Pulmonary artery endothelial cell (primary cell): ENCODE measurements around the gene PPP2R5C. TPM values are rescaled to one million over a fixed set of nuclear protein-coding genes. Genes with fewer than 3 reads are reported as not detected.

Source experiments
- DNase-seq: peaks from one replicate; pipeline ENCODE4 v3.0.0-alpha.2; 2011; ENCODE audit warnings: low read depth, low spot score
- total RNA-seq: library from RNA; depleted of rRNA; stranded (reverse); fragments of >200 nt; gene quantifications from 2 replicates; pipeline ENCODE4 v1.2.3, GENCODE V29; 2014

Gene PPP2R5C
- total RNA-seq, 1 donor from 2014 or later = 81.4 TPM

DNA sequence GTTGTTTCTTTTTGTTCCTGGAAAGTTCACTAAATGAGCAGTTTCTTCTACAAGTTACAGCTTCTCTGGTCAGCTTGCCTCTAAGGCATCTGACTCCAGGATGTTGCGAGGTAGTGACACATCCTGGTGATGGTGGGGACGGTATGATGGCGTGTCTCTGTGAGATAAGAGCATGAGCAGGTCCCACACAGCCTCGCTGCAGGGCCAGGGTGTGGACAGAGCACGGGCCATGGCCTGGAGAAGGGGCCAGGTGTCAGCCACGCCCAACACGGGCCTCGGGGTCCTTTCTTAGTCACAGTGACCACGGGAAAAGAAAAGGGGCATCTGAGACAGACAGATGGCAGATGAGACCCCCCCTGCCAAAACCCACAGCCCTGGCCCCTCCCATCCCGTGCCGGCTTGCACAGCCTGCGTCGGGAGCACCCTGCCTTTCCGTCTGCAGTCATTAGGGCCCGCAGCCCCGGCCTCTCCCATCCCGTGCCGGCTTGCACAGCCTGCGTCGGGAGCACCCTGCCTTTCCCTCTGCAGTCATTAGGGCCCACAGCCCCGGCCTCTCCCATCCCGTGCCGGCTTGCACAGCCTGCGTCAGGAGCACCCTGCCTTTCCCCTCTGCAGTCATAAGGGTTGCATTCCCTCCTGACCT lies 123.5 kb downstream of the PPP2R5C start:
- DNase-seq = no peak

DNA sequence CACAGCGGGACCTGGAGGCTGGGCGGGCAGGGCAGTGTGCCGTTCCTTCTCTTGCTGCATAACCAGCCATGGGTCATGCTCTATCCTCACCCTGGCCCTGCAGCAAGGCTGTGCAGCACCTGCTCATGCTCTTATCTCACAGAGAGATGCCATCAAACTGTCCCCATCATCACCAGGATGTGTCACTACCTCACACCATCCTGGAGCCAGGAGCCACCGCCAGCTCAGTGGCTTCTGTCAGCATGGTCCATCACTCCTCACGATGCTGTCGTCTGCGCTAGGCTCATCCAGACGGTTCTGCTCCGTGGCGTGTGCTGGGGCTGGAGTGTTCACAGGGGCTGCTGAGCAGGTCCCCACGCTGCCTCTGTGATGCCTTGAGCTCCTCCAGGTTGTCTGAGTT lies 125.7 kb downstream of the PPP2R5C start:
- no peak for DNase-seq

DNA sequence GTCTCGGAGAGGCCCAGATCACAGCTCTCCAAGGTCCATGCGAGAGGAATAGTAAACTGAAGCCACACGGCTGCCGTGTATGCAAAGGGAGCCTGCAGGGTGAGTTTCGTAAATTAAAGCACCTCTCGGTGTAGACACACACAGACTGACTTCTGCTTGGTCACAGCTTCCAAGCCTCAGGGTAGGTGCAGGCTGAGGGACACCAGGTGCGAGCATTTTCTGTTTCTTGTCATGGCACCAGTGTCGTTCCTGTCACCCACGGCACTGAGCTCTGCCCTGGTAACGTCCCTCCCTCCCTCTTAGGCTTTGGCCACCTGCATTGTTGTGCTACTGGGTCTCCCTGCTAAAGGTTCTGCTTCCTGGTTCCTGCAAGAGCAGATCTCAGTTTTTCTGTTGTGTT lies 126.7 kb downstream of the PPP2R5C start:
- DNase-seq = no peak

DNA sequence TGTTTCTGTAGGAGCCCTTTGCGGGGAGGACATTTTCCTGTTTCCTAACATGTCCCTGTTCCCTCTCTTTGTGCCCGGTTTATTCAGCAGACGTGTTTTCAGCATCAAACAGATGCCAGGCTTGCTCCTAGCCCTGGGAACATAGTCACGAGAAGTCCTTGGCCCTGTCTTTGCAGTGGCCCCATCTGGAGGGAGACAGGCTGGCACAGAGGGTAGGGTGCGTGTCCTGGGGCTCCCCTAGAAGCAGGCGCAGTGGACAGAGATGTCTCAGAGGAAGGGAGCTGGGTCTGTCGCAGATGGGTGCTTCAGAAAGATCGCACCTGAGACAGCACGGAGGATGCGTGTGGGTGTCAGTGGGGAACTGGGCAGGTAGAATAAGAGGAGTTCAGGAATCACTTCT lies 127.9 kb downstream of the PPP2R5C start:
- DNase-seq = no peak

DNA sequence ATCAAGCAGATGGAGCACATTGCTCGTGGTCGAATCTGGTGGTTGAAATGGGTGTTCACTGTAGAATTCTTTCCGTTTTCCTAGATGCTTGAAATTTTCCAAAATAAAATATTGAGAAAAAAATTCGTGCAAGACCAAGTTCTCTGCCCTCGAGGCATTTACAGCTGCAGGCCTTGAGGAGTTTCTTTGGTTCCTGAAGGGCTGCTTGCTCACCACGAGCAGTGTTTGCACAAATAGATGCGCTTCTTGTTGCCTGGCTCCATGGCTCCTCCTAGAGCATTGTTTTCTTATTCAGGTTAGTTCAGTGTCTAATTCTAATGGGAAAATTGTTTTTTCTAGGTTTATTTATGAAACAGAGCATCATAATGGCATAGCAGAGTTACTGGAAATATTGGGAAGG lies 128.4 kb downstream of the PPP2R5C start:
- no peak for DNase-seq

DNA sequence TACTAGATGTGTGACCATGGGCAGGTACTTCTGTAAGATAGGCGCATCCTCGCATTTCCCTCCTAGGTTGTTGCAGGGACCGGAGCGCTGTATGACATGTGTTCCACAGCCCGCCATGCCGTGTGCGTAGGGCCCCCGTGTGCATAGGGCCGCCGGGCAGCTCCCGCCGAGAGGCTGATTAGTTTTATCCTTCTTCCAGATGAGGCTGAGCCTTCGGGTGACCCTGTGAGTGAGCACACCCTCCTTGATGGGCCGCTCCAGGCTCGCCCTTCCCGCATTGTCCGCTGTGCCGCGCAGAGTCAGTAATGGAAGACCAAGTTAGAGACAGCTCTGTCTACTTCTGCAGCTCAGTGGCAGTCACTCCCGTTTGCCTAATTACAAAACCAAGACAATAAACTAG lies 130.0 kb downstream of the PPP2R5C start:
- no peak for DNase-seq

DNA sequence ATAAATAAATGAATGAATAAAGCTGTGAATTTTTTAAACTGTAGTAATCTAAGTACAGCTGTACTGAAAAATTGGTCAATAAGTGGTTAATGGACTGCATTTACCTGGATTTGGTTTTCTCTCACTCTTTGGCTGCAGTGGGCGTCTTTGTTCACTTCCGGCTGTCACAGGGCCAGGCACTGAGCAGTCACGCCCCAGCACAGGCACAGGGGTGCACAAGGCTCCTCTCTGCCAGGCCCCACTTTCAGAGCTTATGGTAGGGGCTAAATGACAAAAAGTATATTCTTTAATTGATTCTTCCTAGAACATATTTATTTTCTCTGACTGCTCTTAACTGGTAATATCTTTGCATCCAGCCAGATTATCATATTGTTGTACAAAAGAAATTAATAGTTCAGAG lies 132.2 kb downstream of the PPP2R5C start:
- no peak for DNase-seq

DNA sequence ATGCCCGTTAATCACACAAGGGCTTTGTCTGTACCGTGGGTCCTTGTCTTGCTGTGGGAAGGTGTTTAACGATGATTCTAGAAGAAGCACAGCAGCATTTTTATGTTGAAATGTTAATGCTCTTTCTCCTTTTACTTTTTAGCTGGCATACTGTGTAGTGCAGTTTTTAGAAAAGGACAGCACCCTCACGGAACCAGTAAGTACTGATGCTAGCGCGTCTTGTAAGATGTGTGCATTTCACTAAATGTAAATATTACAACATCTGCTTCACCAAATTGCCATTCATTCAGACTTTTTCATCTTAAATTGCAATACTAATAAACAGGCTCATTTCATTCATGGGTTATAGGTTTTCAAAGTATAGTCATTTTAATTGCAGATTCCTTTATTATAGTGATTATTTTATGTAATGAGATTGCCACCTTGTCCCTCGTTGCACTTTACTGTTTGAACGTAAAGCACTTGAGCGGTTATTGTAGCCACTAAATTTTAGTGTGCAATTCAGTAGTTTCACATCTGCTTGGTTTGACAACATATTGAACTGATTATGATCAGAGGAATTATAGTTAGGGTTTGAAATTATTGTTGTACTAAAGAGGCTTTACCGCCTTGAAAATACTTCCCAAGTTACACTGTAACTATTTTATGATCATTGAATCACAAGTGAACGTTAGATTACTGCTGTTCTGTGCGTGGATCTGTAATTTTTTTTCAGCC lies 133.0 kb downstream of the PPP2R5C start:
- no peak for DNase-seq

DNA sequence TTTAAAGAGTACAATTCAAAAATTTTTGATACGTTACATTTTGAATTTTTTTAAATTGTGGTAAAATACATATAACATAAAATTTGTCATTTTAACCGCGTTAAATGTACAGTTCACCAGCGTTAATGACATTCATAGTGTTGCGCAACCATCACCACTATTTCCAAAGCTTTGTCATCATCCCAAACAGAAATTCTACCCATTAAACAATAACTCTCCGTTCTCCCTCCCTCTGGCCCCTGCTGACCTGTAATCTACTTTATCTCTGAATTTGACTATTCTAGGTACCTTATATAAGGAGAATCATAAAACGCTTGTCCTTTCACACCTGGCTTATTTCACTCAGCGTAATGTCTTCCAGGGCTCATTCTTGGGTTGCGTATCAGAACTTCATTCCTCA lies 133.7 kb downstream of the PPP2R5C start:
- no peak for DNase-seq

DNA sequence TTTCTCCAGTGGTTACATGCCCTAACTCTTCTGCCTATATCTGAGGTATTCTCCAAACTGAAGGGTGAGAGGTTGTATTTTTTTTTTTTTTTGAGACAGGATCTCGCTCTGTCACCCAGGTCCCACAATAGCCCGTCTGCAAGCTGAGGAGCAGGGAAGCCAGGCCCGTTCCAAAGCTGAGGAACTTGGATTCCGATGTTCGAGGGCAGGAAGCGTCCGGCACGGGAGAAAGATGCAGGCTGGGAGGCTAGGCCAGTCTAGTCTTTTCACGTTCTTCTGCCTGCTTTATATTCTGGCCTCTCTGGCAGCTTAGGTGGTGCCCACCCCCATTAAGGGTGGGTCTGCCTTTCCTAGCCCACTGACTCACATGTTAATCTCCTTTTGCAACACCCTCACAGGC lies 135.8 kb downstream of the PPP2R5C start:
- no peak for DNase-seq

DNA sequence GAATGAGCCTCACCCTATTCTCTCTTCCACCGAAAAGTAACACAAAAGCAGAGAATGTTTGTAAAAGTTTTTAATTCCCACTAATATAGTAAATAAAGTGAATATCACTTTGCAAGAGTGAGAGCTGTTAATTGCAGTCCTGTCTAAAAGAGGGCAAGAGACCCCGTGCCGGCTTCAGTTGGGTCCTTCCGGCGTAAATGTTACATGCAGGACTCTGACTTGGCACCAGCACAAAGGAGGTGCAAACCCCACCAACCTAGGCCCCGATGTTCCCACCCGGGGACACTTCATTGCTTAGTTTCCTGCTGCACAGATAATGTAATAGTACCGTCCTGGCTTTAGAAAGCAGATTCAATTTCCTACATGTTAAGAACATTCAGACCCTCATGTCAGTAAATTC lies 136.9 kb downstream of the PPP2R5C start:
- DNase-seq = no peak

DNA sequence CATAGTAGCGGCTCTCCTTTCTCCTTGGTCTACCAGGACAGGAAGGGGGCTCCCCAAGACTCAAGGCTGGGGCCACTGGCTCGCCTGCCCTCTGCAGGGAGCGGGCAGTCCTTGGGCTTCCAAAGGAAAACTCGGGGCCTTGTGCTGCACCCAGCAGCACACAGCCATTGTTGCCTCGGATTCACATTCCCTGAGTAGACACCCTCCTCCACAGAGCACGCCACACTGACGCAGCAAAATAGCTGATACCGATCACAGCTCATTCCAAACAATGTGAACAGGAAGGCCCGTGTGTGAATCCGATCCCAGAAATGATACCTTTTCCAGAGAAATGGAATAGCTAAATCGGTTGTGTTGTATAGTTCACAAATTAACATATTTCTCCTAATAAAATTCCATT lies 137.8 kb downstream of the PPP2R5C start:
- no peak for DNase-seq

DNA sequence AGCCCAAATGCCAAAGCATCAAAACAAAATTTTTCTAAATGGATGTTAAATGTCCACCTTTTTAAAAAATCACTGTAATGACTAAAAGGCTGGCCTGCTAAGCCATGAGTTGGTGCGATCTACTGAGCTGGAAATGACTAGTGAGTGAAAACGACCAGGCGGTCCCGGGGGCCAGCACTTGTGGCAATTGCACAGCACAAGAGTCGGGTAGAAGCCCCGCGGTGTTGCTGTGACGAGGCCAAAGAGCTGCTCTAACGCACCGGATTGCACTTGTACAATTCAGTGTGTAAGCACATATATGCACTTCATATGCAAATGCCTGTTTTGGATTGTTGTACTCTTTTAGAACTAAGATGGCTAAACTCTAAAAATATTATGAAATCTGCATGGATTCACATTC lies 138.7 kb downstream of the PPP2R5C start:
- DNase-seq = no peak

DNA sequence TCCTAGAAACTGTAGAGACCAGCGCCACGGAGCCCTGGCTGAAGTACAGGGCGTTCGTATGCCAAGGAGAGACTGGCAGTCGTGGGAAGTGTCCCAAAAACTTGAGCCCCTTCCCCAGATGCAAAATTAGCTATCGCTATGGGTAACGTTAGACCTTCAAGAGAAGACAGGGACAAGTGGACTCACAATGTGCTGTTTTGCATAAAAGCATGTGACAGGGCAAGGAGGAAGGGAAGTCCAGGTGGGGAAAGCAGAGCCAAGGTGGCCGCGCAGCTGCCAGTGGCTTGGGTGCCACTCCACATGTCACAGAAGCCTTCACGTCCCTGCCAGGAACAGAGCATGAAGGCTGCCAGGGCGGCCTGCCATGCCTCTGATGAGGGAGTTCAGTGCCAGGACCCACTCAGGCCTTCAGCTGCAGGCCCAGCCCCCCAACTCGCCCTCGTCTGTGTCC lies 141.6 kb downstream of the PPP2R5C start:
- DNase-seq = no peak

DNA sequence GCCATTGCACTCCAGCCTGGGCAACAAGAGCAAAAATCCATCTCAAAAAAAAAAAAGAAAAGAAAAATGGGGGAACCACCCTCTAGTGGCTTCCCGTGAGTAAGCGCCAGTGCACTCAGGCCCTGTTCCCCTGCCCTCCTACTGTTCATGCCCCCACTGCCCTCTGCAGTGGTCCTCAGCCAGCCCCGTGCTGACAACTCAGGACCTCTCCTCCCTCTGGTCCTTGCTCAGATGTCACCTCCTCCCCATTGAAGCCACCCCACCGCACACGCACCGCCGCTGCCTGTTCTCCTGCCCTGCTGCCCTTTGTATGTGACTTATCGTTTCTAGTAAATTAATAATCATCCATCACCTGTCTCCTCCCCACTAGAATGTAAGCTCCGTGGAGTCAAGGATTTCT lies 144.1 kb downstream of the PPP2R5C start:
- no peak for DNase-seq

DNA sequence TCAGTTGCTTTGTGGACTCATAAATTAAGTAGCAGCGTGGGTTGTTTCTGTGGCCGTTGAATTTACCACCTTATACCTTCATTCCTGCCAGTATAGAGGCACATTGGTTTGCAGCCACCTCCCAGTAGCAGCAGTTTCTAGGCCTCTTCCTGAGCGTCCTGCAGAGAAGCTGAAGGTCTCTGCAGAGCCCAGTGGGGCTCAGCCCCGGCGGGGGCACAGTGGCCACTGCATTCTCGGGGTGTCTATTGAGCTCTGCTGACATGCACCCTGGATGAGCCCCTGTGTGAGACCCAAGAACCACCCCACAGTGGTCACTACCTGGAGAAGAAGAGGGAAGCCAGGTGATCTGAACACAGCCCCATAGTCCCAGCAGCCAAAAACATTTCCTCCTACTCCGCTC lies 145.1 kb downstream of the PPP2R5C start:
- DNase-seq = no peak

DNA sequence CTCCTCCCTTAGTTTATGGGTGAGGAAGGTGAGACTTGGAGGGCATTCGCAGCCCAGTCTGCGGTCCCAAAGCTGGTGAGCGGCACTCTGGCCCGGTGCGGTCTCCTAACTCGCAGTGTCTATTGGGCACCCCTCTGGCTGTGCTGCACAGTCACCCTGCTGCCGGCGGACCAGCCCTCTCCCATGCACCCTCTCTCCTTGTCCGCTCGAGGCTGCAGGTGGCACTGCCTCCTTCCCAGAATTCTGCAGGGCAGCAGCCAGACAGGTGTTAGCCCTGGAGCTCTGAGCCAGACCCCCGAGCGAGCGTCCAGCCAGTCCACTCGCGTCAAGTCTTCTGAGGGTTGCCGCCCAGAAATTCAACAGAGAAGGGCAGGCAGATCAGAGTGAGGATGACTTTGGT lies 146.1 kb downstream of the PPP2R5C start:
- DNase-seq = no peak

DNA sequence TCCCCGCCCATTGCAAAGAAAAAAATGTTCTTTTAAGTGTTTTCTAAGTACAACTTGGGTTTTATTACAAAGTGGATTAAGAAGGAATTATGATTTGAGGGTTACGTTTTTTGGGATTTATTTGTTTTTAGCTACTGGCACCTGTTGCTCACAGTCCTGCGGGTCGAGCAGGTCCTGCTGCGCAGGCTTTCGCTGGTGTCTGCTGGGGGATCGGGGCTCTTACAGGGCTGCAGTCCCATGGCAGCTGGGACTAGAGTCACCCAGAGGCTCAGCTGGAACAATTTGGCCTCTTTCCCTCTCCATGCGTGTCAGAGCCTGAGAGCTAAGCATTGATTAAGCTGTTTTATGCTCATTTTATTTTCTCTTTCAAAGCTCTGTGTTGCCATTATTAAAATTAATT lies 147.3 kb downstream of the PPP2R5C start:
- DNase-seq = no peak

DNA sequence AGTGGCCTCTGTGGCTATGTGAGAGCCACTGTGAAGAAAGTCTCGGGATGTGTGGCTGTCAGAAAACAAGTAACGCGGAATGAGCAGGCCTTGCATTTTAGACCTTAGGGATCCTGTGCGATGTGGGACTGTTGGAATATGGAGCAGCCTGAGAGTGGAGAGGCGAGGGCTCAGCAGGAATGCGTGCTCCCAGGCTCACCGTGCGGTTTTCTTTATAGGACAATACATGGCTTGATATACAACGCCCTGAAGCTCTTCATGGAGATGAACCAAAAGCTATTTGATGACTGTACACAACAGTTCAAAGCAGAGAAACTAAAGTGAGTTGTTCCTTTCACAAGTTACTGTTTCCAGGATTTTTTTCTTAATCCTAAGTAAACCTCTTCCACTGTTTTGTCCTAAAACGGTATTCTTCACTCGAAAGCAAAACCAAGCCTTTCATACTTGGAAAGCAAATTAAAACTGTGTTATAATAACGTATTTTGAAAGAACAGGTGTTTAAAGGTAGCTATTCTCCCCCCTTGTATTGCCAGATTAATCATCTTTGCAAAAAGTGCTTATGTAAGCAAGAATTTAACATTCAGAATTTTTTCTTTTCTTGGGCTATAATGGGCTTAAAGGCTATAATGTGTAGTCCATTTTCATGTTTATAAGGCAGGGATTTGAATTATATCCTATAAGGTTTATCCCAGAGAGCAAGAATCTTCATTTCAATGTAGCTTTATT lies 148.0 kb downstream of the PPP2R5C start:
- DNase-seq = no peak

DNA sequence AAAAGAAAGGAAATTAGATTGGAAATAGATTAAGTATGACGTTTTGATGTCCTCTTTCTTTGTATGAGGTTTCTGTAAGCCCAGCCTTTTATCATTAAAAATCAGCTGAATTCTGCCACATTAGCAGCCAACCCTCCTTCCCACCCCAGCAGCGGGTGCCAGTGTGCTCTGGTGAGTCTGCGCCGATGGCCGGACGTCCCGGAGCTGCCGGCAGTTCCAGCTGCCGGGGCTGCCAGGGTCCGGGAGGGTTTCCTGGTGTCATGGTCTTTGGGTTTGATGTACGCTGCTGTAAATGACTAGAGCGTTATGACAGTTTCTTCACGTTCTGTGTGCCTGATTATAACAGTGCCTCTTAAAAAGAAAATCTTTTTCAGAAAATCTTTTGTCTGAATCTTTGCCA lies 151.3 kb downstream of the PPP2R5C start:
- no peak for DNase-seq

DNA sequence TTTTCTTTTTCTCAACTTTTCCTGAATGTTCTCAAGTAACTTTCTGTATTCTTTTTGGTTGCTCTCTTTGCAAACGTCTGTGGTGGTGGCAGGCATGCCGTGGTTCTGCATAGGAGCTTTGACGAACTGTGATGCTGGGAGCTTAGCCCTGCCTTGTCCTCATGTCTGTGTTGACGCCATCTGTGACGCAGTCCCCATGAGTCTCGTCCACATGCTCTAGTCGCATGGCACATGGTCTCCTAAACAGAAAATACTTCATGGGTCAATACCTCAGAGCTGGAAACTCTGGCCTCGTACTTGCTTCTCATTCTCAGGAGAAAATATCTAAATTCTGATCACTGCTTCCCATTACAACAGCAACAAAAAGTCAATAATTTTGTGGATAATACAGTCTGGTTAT lies 152.6 kb downstream of the PPP2R5C start:
- DNase-seq = no peak

DNA sequence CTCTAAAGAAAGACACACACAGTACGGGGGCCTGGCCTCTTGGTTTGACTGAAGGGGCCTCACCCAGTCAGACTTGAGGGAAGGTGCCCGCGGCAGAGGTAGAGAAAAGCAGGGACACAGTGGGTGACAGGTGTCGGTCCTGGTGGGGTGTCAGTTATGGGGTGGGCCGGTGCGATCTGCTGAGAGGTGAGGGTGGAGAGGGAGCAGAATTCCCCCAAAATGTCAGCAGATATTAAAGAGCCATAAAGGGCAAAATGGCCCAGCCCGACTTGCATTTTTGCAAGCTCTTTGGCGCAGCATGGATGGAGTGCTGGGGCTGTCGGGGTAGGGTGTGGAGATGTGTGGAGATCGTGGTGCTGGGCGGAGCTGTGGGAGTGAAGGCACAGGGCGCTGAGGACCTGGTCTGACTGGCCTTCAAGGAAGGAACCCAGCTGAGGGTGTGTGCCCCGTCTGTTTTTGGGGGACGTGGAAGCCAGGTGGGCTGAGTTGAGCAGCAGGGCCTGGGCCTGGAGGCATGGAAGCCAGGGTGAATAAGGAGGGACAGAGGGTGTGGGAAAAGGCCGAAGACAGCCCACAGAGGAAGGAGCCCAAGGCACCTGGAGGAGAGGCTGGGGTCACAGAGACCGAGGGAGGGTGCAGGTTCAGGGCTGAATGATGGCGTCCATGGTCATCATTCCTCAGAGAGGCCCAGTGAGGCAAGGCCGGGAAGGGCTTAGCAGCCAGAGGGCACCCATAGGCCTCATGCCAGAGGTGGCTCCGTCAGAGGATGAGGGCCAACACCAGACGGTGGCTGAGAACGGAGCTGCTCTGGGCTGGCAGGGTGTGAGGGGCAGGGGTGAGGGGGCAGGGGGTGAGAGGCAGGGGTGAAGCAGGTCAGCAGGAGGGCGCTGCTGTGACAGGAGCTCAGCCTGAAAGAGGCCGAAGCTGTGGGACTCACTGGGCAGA lies 154.6 kb downstream of the PPP2R5C start:
- DNase-seq = no peak
